Immature natural killer cell (primary cell): ENCODE data around the gene FUT8. TPM values are rescaled to one million over a fixed set of nuclear protein-coding genes. Genes with fewer than 3 reads are reported as not detected.
"Not testable (repeated sequence)": the region's sequence is repeated elsewhere in the genome, so short reads cannot be mapped to it uniquely, and the experiment has no call there.

Experiments
- DNase-seq, 3 donors: peaks; one replicate each; pipeline ENCODE4 v3.0.0; 2022; ENCODE audit warnings: mixed read lengths in 1 of 3
- H3K27ac Mint-ChIP-seq, 6 donors: one replicate each; pipeline ENCODE4 v1.8.0; 2020; ENCODE audit warnings: mixed read lengths in 6 of 6, mild to moderate bottlenecking in 5 of 6, inconsistent platforms in 4 of 6, moderate library complexity in 3 of 6
- H3K27me3 Mint-ChIP-seq, 3 donors: one replicate each; pipeline ENCODE4 v1.8.0; 2020 to 2021; ENCODE audit warnings: low read depth in 3 of 3, mild to moderate bottlenecking in 3 of 3, mixed read lengths in 3 of 3, moderate library complexity in 3 of 3, inconsistent platforms in 1 of 3
- H3K36me3 Mint-ChIP-seq, 3 donors: one replicate each; pipeline ENCODE4 v1.8.0; 2020; ENCODE audit warnings: mixed read lengths in 3 of 3, inconsistent platforms in 2 of 3, mild to moderate bottlenecking in 2 of 3
- H3K4me1 Mint-ChIP-seq, 2 donors: one replicate each; pipeline ENCODE4 v1.8.0; 2020; ENCODE audit warnings: inconsistent platforms in 2 of 2, mild to moderate bottlenecking in 2 of 2, mixed read lengths in 2 of 2, moderate library complexity in 1 of 2
- H3K4me3 Mint-ChIP-seq, 5 donors: one replicate each; pipeline ENCODE4 v1.8.0; 2020; ENCODE audit warnings: mild to moderate bottlenecking in 5 of 5, mixed read lengths in 5 of 5, inconsistent platforms in 3 of 5, moderate library complexity in 3 of 5
- H3K9me3 Mint-ChIP-seq, 6 donors: one replicate each; pipeline ENCODE4 v1.8.0; 2020; ENCODE audit warnings: mild to moderate bottlenecking in 6 of 6, mixed read lengths in 6 of 6, inconsistent platforms in 4 of 6, moderate library complexity in 3 of 6
- polyA plus RNA-seq, 3 donors: library from polyadenylated mRNA; unstranded; fragments of 300-500 nt; fragmentation: Illumina TruSeq; gene quantifications; one replicate each; pipeline ENCODE4 v1.2.3, GENCODE V29; 2021

The FUT8 gene
- polyA plus RNA-seq, 3 donors from 2014 or later: 6.5 to 11.1 (median 11.0) TPM

- no peaks in the 10 kb centered on the region for H3K9me3 Mint-ChIP-seq
- peak overlapping the region in 1 of 6 donors; percentile 2 for H3K27ac Mint-ChIP-seq
- H3K36me3 Mint-ChIP-seq: no peaks in the 10 kb centered on the region
- peaks cover 0 to 18% of the 10 kb centered on the region in 2 donors for H3K4me1 Mint-ChIP-seq
- H3K4me3 Mint-ChIP-seq: peak overlapping the region in 1 of 5 donors; percentile 3
- no peak for DNase-seq
- H3K27me3 Mint-ChIP-seq: no peaks in the 10 kb centered on the region
These were observed 13.4 kb downstream of the FUT8 start for GRCh38 chr14:65425885-65426284.

DNA sequence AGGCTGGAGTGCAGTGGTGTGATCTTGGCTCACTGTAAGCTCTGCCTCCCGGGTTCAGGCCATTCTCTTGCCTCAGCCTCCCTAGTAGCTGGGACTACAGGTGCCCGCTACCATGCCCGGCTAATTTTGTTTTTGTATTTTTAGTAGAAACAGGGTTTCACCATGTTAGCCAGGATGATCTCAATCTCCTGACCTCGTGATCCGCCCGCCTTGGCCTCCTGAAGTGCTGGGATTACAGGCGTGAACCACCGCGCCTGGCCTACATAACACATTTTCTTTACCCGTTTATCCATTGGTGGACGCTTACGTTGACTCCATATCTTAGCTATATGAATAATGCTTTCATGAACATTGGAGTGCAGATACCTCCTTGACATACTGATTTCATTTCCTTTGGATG is 14.4 kb downstream of the FUT8 start:
- H3K27me3 Mint-ChIP-seq, H3K4me3 Mint-ChIP-seq, H3K9me3 Mint-ChIP-seq, H3K36me3 Mint-ChIP-seq, H3K27ac Mint-ChIP-seq, DNase-seq: not testable (repeated sequence)
- H3K4me1 Mint-ChIP-seq: peaks cover 0 to 22% of the 10 kb centered on the region in 2 donors

DNA sequence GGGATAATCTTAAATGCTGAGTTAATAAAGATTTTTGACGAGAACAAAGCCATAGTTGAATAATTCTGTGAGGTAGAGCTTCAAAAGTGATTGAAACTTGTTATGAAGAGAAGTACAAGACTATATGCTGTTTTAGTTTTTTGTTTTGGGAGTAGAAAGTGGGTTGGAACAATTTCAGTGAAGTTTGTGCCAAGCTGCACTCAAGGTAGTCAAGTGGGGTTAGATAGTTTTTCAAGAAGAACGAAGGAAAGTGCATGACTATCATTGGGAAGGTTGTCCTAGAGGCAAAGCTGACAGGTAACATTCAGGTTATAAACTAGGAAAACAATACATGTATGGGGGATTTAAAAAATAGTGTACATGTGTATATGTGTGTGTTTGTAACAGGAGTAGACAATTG is 16.2 kb downstream of the FUT8 start:
- Mint-ChIP-seq H3K36me3 (peaks cover 0 to 1% (median 0%) of the 10 kb centered on the region in 3 donors), H3K9me3 (no peaks in the 10 kb centered on the region), H3K27ac (peak overlapping the region in 1 of 6 donors; percentile 38), H3K4me3 (no peak overlapping the region), H3K4me1 (peaks cover 4 to 35% of the 10 kb centered on the region in 2 donors), H3K27me3 (no peaks in the 10 kb centered on the region)
- no peak for DNase-seq

DNA sequence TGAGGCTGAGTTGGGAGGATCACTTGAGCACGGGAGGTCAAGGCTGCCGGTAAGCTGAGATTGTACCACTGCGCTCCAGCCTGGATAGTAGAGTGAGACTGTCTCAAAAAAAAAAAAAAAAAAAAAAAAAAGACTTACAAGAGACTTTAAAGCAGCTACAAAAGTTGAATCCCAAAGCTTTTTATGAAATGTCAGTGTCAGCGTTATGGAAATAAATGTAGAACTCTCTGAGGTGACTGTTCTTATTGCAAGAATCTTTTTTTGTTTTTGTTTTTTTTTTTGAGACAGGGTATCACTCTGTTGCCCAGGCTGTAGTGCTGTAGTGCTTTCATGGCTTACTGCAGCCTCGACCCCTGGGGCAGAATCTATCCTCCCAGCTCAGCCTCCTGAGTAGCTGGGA is 17.2 kb downstream of the FUT8 start:
- H3K4me1 Mint-ChIP-seq: peaks cover 4 to 42% of the 10 kb centered on the region in 2 donors
- H3K27ac Mint-ChIP-seq: no peak overlapping the region
- DNase-seq: no peak
- H3K27me3 Mint-ChIP-seq: no peaks in the 10 kb centered on the region
- H3K36me3 Mint-ChIP-seq: peaks cover 0 to 2% (median 0%) of the 10 kb centered on the region in 3 donors
- no peak overlapping the region for H3K4me3 Mint-ChIP-seq
- no peaks in the 10 kb centered on the region for H3K9me3 Mint-ChIP-seq

GRCh38 chr14:65431245-65431644 is 18.7 kb downstream of the FUT8 start:
- no peaks in the 10 kb centered on the region for H3K9me3 Mint-ChIP-seq
- no peak for DNase-seq
- no peak overlapping the region for H3K27ac Mint-ChIP-seq
- H3K36me3 Mint-ChIP-seq: peaks cover 0 to 2% (median 0%) of the 10 kb centered on the region in 3 donors
- H3K27me3 Mint-ChIP-seq: no peaks in the 10 kb centered on the region
- no peak overlapping the region for H3K4me3 Mint-ChIP-seq
- H3K4me1 Mint-ChIP-seq: peaks cover 4 to 39% of the 10 kb centered on the region in 2 donors

- Mint-ChIP-seq H3K4me1 (peaks cover 4 to 41% of the 10 kb centered on the region in 2 donors), H3K9me3 (no peaks in the 10 kb centered on the region), H3K4me3 (no peak overlapping the region), H3K27me3 (no peaks in the 10 kb centered on the region), H3K27ac (no peak overlapping the region), H3K36me3 (peaks cover 0 to 2% (median 0%) of the 10 kb centered on the region in 3 donors)
- DNase-seq: no peak
These were observed 19.4 kb downstream of the FUT8 start for GRCh38 chr14:65431951-65432350.

DNA sequence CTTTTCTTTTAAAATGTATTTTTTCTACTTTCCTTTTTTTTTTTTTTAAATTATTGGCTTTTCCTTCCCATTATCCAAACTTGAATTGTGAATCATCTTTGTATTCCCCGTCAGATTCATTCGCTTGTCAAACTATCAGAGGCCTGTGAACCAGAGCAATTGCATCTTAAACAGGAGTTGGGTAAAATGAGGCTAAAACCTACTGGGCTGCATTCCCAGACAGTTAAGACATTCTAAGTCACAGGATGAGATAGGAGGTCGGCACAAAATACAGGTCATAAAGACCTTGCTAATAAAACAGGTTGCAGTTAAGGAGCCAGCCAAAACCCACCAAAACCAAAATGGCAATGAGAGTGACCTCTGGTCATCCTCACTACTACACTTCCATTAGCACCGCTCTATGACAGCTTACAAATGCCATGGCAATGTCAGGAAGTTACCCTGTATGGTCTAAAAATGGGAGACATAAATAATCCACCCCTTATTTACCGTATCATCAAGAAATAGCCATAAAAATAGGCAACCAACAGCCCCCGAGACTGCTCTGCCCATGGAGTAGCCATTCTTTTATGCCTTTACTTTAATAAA is 19.9 kb downstream of the FUT8 start:
- H3K4me3 Mint-ChIP-seq: peak overlapping the region in 1 of 5 donors; percentile 52
- peaks cover 0 to 2% (median 0%) of the 10 kb centered on the region in 3 donors for H3K36me3 Mint-ChIP-seq
- peaks cover 4 to 46% of the 10 kb centered on the region in 2 donors for H3K4me1 Mint-ChIP-seq
- no peaks in the 10 kb centered on the region for H3K27me3 Mint-ChIP-seq
- DNase-seq: no peak
- no peaks in the 10 kb centered on the region for H3K9me3 Mint-ChIP-seq
- H3K27ac Mint-ChIP-seq: peak overlapping the region in 1 of 6 donors; percentile 14

DNA sequence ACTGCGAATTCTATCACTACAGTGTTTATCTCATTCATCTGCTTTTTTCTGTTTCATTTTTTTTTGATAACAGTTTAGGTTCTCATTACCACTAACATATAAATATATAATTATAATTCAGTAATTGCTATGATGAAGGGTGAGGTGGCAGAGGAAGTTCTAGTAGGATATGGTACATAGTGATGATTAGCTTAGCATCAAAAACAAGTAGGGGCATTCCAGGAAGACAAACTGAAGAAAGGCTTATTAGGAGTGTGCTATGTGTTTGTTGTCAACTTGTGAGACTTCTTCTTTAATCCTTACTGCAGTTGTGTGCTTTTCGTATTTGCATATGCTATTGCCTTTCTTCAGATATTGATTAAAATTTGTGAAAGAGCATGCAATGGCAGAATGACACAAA is 20.6 kb downstream of the FUT8 start:
- Mint-ChIP-seq H3K4me1 (peaks cover 10 to 53% of the 10 kb centered on the region in 2 donors), H3K9me3 (no peaks in the 10 kb centered on the region), H3K27ac (no peak overlapping the region), H3K36me3 (peaks cover 0 to 2% (median 0%) of the 10 kb centered on the region in 3 donors), H3K27me3 (no peaks in the 10 kb centered on the region), H3K4me3 (no peak overlapping the region)
- DNase-seq: no peak

DNA sequence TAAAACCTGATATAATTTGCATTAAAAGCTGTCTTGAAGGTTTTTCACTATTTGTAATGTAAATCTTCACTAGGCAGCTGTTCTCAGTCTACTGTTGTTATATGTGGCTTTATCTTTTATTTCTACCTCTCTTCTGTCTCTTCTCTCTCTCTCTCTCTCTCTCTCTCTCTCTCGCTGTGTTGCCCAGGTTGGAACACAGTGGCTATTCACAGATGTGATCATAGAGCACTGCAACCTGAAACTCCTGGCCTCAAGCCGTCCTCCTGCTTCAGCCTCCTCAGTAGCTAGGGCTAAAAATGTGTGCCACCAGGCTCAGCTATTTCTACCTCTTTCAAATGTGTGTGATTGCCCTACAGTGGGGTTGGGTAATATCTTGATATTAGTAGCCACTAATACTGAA is 21.1 kb downstream of the FUT8 start:
- Mint-ChIP-seq H3K27me3 (no peaks in the 10 kb centered on the region), H3K4me1 (peaks cover 15 to 57% of the 10 kb centered on the region in 2 donors), H3K9me3 (no peaks in the 10 kb centered on the region), H3K4me3 (no peak overlapping the region), H3K36me3 (peaks cover 0 to 2% (median 0%) of the 10 kb centered on the region in 3 donors), H3K27ac (no peak overlapping the region)
- no peak for DNase-seq

GRCh38 chr14:65434216-65434850 is 21.8 kb downstream of the FUT8 start:
- DNase-seq: no peak
- Mint-ChIP-seq H3K4me1 (peaks cover 21 to 58% of the 10 kb centered on the region in 2 donors), H3K36me3 (peaks cover 0 to 2% (median 0%) of the 10 kb centered on the region in 3 donors), H3K27me3 (no peaks in the 10 kb centered on the region), H3K9me3 (no peaks in the 10 kb centered on the region), H3K27ac (peak overlapping the region in 1 of 6 donors; percentile 53), H3K4me3 (no peak overlapping the region)

- Mint-ChIP-seq H3K4me3 (peak overlapping the region in 4 of 5 donors; percentile 22 to 53 (median 44)), H3K27me3 (no peaks in the 10 kb centered on the region), H3K36me3 (peaks cover 0 to 2% (median 0%) of the 10 kb centered on the region in 3 donors), H3K27ac (peak overlapping the region in 3 of 6 donors; percentile 4 to 61 (median 28)), H3K9me3 (no peaks in the 10 kb centered on the region), H3K4me1 (peaks cover 17 to 50% of the 10 kb centered on the region in 2 donors)
- no peak for DNase-seq
These were observed 25.9 kb downstream of the FUT8 start for GRCh38 chr14:65438266-65438933.

- Mint-ChIP-seq H3K27ac (no peak overlapping the region), H3K27me3 (no peaks in the 10 kb centered on the region), H3K36me3 (no peaks in the 10 kb centered on the region), H3K4me1 (peaks cover 17 to 46% of the 10 kb centered on the region in 2 donors), H3K4me3 (no peak overlapping the region), H3K9me3 (no peaks in the 10 kb centered on the region)
- no peak for DNase-seq
These were observed 26.6 kb downstream of the FUT8 start for GRCh38 chr14:65439117-65439516.

DNA sequence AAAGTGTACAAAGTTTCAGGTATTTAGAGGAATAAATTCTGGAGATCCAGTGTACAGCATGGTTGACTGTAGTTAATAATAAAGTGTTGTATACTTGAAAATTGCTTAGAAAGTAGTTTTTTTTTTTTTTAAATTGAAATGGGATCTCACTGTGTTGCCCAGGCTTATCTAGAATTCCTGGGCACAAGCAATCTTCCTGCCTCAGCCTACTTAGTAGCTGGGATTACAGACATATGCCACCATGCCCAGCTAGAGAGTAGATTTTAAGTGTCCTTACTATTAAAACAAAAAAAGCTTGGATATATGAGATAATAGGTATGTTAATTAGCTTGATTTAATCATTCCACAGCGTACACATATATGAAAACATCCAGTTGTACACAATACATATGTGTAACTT is 27.7 kb downstream of the FUT8 start:
- DNase-seq: no peak
- H3K4me3 Mint-ChIP-seq: no peak overlapping the region
- H3K9me3 Mint-ChIP-seq: no peaks in the 10 kb centered on the region
- no peaks in the 10 kb centered on the region for H3K27me3 Mint-ChIP-seq
- no peak overlapping the region for H3K27ac Mint-ChIP-seq
- peaks cover 17 to 42% of the 10 kb centered on the region in 2 donors for H3K4me1 Mint-ChIP-seq
- H3K36me3 Mint-ChIP-seq: peaks cover 0 to 3% (median 0%) of the 10 kb centered on the region in 3 donors

DNA sequence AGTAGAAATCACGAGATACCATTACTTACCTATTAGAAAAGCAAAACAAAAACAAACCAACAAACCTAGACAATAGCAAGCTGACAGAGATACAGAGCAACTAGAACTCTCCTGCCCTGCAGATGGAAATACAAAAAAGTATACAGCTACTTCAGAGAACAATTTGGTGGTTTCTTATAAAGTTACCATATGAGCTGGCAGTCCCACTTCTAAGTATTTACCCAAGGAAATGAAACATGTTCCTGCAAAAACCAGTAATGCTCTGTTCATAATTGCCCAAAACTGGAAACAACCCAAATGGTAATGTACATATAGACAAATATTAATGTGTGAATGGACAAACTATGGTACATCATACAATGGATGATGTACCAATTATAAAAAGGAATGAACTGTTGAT is 31.7 kb downstream of the FUT8 start:
- H3K4me3 Mint-ChIP-seq: no peak overlapping the region
- no peaks in the 10 kb centered on the region for H3K9me3 Mint-ChIP-seq
- H3K4me1 Mint-ChIP-seq: peaks cover 1 to 18% of the 10 kb centered on the region in 2 donors
- H3K27me3 Mint-ChIP-seq: no peaks in the 10 kb centered on the region
- peak overlapping the region in 1 of 6 donors; percentile 28 for H3K27ac Mint-ChIP-seq
- peaks cover 0 to 4% (median 0%) of the 10 kb centered on the region in 3 donors for H3K36me3 Mint-ChIP-seq
- no peak for DNase-seq
